ENCODE data around the gene TMEM132D. TPM values are rescaled to one million over a fixed set of nuclear protein-coding genes. Genes with fewer than 3 reads are reported as not detected.

The TMEM132D gene
- total RNA-seq, 1 experiment from 2014 or later = 1.4 TPM

GRCh38 chr12:129075460-129076208 lies 828.2 kb downstream of the TMEM132D start:
- DNase-seq (ENCODE audit: low spot score) (no peak), ATAC-seq (no peak)
- Mint-ChIP-seq H3K4me3 (no peak overlapping the region), H3K27ac (no peak overlapping the region), H3K36me3 (peaks cover 82% of the 10 kb centered on the region), H3K4me1 (no peaks in the 10 kb centered on the region), H3K9me3 (peaks cover 81% of the 10 kb centered on the region), H3K27me3 (ENCODE audit: low read depth) (peaks cover 15% of the 10 kb centered on the region)
- CTCF ChIA-PET = no interaction called here
- TF ChIP-seq ZNF232 (CRISPR knock-in tag; IDR thresholded peaks at IDR 0.05) (no peak), ZNF671 (CRISPR knock-in tag; IDR thresholded peaks at IDR 0.05) (no peak), ZNF138 (CRISPR knock-in tag; conservative IDR thresholded peaks at IDR 0.05) (no peak), TCF7 (CRISPR knock-in tag; IDR thresholded peaks at IDR 0.05; ENCODE audit: low read depth) (no peak), STAT6 (CRISPR knock-in tag; conservative IDR thresholded peaks at IDR 0.05; ENCODE audit: low read depth) (no peak), HMGA2 (CRISPR knock-in tag; IDR thresholded peaks at IDR 0.05) (no peak), ATF1 (CRISPR knock-in tag; IDR thresholded peaks at IDR 0.05) (no peak), ZNF512 (CRISPR knock-in tag; IDR thresholded peaks at IDR 0.05; ENCODE audit: borderline replicate concordance) (no peak), ZNF317 (CRISPR knock-in tag; IDR thresholded peaks at IDR 0.05; ENCODE audit: borderline replicate concordance, low read depth) (no peak), TP53 (CRISPR knock-in tag; IDR thresholded peaks at IDR 0.05) (no peak), NR3C1 (CRISPR knock-in tag; conservative IDR thresholded peaks at IDR 0.05; ENCODE audit: low read depth) (no peak), ATF6 (CRISPR knock-in tag; IDR thresholded peaks at IDR 0.05) (no peak), NR2C2 (CRISPR knock-in tag; IDR thresholded peaks at IDR 0.05) (no peak), MYBL2 (CRISPR knock-in tag; IDR thresholded peaks at IDR 0.05) (no peak), PRRX2 (CRISPR knock-in tag; IDR thresholded peaks at IDR 0.05) (no peak), AR (CRISPR knock-in tag; IDR thresholded peaks at IDR 0.05) (no peak), USF2 (CRISPR knock-in tag; IDR thresholded peaks at IDR 0.05) (no peak), NFATC4 (CRISPR knock-in tag; IDR thresholded peaks at IDR 0.05) (no peak), PREB (CRISPR knock-in tag; IDR thresholded peaks at IDR 0.05; ENCODE audit: borderline replicate concordance) (no peak)
- POLR2A ChIA-PET = no interaction called here

Measured in WTC11 (cell line).